GM11168 (cell line): ENCODE measurements around the gene NPAS3.

Experiments
- in situ Hi-C: fragments of 300-500 bp; cut with MboI; formaldehyde crosslinking; loops from one replicate; pipeline ENCODE4 v1.12.0; 2022; ENCODE audit warnings: low sequenced_read_pairs; ENCODE audit not compliant: unreplicated experiment

The NPAS3 gene

DNA sequence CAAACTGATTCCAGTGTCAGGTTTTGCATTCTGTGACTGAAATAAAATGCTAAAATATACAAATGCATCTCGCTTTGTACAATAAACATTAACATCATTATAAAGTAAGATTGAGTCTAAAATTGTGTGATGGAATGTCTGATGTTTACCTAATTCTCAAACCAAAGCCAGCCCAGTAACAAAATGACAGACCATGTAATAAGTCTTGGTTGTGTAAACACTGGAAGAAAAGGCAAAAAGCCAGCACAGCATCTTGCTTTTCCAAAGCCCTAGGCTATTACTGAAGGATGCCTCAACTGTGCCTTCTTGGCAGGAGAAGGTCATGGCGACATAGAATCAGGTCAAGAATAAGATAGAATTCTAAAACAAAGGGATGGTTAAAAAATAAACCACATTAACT lies 842.6 kb downstream of the NPAS3 start:
- in situ Hi-C loops: loop anchor here (25.0 kb wide), 1 partner anchor 1219 kb away; no protein-coding TSS in a partner anchor

DNA sequence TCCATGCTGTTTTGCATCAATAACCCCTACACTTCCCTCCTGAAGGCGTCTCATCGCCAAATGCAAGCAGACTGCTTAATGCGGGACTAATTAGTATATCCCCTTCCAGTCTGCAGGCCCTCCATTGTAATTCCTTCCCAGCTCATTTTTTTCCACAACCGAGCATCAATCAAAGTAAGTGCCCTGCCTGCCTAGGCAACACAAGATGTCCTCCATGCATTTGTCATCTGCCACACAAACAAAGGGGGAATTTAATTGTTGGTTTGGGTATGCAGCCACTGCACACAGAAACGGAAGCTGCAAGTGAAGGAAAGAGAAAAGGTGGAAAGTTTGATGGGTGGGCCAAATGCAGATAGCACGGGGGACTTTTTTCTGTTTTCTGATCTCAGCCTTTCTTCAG lies 844.2 kb downstream of the NPAS3 start:
- in situ Hi-C loops: loop anchor here (25.0 kb wide), 1 partner anchor 1221 kb away; no protein-coding TSS in a partner anchor

DNA sequence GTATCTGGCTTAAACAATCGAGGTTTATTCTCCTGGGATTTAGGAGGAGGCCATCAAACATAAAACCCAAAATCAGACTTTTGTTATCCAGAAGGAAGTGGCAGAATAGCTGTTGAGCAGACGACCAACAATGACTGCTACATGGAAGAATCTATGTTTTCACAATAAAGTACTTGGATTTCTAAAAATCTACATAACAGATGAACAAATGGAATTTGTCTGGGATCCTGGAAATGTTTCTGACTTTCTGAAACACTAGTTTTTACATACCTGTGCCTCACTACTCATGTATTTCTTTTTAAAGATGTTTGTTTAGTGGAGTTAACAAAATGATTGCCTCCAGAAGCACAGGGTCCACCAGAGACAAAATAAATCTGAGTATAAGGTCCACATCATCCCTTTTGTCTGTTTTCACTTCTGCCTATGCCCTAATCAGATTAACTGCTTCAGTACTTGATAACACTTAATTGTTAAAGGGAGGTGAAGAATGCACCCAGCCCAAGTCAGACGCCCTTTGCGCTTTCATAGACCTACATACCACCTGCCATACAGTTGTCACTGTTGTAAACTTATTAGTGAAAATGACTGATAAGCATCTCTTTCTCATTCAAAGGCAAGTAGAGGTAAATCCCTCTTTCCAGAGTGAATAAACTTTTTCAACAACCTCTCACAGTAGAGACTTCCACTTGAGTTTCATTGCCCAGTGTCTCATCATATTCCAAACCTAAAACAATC lies 847.6 kb downstream of the NPAS3 start:
- in situ Hi-C loops: loop anchor here (25.0 kb wide), 1 partner anchor 1224 kb away; no protein-coding TSS in a partner anchor

DNA sequence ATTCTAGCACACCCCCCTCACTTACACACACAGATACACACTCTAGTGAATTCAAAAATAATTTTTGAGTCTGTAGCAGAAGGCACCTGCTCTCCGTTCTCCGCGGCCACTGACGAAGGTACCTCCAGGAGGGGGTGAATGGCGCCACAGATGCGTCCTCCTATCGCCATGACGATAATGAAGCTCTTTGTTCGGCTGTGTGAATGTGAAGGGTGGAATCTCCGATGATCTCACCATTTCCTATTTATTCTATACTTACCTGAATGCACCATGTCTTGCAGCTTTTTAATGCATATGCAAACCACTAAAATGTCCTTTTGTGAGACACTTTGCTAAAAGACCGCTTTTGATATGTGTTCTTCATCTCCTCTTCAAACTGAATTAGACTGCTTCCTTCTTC lies 849.5 kb downstream of the NPAS3 start:
- in situ Hi-C loops: loop anchor here (25.0 kb wide), 1 partner anchor 1226 kb away; no protein-coding TSS in a partner anchor

DNA sequence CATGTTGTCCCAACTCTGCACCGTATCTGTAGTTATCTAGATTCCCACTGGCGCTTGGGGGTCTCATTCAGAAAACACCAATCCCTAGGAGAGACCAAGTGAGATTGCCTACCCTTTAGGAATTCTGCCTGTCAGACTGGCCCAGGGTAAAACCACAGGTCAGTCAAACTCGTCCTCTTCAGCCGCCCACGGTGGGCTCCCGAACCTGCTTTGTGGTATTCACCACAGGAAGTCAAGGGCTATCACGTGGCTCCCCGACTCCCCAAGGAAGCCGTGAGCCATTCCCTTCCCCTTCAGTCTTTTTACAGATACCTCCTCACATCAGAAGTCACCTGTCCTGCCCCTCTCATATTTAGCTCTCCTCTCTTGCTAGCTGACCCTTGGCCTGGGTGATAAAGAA lies 852.3 kb downstream of the NPAS3 start:
- in situ Hi-C loops: loop anchor here (10.0 to 25.0 kb wide), 2 partner anchors 306 to 1229 kb away; no protein-coding TSS in a partner anchor

DNA sequence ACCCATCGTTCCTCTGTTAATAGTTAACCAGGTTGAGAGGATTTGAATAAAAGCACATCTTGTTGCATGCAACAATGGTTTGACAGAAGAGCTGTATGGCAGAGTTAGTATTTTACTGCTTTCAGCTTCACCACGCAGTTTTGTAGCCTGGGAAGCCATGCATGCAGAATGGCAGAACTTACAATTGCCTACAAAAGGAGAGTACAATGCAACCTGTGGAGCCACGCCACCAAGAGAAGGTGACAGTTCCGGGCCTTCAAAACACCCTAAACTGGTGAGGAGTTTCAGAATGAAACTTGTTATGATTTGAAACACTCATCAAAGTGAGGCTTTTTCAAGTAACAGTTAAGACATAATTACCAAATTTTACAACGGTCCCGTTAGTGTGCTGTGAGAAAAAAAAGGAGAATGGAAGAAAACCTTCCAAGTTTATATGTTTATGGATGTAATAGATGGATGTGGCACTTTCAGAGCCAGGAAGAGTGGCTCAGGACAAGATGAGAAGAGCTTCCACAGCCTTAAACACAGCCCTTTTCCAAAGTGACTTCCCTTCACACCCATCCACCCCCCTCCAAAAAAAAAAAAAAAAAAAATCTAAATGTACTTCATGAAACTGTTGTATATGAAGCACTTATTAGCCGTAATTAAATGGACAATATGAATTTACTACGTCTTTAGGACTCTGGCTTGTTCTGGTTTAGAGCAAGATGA lies 853.5 kb downstream of the NPAS3 start:
- in situ Hi-C loops: loop anchor here (10.0 to 25.0 kb wide), 2 partner anchors 307 to 1230 kb away; no protein-coding TSS in a partner anchor

DNA sequence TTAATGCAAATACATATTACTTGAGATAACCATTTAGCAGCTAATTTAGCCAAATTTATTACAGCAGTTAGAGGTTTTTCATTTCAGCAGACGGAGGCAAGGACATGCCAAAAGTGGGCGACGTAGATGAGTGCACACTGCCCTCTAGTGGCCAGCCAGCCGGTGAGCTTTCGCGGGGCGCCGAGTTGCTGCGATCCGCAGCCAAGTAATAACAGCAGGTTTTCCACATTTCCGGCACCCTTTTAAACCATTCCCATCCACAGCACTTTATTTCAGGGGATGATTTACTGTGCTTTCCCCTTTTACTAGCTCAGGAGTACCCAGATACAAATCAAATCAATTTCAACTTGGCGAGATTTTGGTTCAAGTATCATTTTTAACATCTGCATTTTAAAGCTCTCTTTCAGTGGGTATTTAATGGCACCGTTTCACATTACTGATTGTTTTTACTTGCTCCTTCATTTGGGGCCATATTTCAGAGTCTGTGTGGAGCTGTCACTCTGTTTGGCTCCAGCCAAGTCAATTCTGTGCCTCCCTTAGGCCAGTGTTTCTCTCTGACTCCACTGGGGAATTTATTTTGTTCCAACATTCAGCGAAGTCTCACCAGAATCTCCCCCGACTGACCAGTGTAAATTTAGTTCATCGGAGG lies 854.2 kb downstream of the NPAS3 start:
- in situ Hi-C loops: loop anchor here (10.0 to 25.0 kb wide), 2 partner anchors 308 to 1231 kb away; no protein-coding TSS in a partner anchor

DNA sequence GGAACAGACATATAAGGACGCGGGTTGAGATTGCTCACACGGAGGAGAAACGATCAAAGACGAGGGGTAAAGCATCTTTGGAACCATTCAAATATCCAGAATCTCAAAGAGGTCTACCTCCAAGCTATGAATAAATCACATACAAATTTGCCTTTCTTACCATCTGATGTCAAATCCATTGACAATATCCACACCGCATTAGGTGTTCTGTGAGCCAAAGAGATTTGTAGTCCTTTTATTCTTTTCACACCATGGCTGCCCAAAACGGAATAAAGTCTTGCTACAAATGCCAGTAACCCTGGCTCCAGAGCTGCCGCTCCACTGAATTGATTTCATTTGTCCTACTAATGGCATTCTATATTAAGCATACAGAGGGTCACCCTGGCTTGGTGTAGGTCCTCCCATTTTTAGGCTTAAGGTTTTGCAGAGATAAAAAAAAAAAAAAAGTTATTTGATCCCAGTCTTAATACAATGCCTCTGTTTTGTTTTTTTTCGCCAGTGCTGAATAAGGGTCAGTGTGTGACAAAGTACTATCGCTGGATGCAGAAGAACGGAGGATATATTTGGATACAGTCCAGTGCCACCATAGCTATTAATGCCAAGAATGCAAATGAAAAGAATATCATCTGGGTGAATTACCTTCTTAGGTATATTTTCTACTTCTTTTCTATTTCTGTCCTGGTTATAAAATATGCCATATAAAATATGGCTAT lies 854.9 kb downstream of the NPAS3 start:
- in situ Hi-C loops: loop anchor here (10.0 to 25.0 kb wide), 2 partner anchors 309 to 1231 kb away; no protein-coding TSS in a partner anchor

DNA sequence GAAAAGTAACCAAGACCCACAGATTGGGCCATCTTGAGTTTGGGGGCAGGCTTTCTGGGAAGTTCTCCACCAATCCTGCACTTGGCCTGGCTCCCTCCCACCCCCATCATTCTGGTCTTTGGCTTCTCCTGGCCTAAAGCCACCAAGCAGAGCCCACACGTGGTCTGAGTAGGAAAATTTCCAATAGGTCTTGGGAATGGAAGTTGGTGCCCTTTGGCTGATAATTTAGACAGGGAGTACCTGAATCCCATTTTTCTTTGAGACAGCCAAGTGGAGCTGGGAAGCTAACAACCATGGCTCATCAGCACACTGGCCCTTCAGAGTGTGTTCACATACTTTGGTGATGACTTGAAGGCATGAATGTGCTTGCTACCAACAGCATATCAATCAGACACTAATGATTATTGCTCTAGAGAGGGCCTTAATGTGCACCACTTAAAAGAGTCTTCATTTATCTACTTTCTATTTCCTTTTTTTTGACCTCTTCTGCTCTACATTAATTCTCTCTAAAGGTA lies 856.2 kb downstream of the NPAS3 start:
- in situ Hi-C loops: loop anchor here (10.0 to 25.0 kb wide), 2 partner anchors 310 to 1233 kb away; no protein-coding TSS in a partner anchor

DNA sequence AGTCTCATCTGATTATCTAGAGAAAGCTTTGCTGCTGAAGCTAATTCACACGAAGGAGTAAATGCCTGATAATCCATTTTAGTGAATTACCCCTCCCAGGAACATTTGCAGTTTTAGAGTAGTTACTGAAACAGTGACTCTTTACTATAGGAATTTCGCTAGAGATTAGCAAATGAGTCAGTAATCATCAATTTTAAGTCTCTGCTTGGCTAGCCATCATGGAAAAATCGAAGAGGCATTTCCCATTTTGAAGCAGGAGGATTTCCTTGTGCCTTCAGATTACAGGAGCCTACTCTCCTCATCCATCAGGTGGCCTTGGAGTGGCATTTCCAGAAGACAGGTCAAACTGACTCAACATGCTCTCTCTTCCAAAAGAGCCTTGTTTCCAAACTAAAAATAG lies 857.7 kb downstream of the NPAS3 start:
- in situ Hi-C loops: loop anchor here (10.0 to 25.0 kb wide), 2 partner anchors 312 to 1234 kb away; no protein-coding TSS in a partner anchor

DNA sequence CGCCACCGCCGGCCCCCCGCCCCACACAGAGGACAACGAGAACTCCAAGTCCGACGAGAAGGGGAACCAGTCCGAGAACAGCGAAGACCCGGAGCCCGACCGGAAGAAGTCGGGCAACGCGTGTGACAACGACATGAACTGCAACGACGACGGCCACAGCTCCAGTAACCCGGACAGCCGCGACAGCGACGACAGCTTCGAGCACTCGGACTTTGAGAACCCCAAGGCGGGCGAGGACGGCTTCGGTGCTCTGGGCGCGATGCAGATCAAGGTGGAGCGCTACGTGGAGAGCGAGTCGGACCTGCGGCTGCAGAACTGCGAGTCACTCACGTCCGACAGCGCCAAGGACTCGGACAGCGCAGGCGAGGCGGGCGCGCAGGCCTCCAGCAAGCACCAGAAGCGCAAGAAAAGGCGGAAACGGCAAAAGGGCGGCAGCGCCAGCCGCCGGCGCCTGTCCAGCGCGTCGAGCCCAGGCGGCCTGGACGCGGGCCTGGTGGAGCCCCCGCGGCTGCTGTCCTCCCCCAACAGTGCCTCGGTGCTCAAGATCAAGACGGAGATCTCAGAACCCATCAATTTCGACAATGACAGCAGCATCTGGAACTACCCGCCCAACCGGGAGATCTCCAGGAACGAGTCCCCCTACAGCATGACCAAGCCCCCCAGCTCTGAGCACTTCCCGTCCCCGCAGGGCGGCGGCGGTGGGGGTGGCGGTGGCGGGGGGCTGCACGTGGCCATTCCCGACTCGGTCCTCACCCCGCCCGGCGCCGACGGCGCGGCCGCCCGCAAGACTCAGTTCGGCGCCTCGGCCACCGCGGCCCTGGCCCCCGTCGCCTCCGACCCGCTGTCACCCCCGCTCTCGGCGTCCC lies 861.3 kb downstream of the NPAS3 start:
- in situ Hi-C loops: loop anchor here (10.0 to 25.0 kb wide), 2 partner anchors 315 to 1238 kb away; no protein-coding TSS in a partner anchor

DNA sequence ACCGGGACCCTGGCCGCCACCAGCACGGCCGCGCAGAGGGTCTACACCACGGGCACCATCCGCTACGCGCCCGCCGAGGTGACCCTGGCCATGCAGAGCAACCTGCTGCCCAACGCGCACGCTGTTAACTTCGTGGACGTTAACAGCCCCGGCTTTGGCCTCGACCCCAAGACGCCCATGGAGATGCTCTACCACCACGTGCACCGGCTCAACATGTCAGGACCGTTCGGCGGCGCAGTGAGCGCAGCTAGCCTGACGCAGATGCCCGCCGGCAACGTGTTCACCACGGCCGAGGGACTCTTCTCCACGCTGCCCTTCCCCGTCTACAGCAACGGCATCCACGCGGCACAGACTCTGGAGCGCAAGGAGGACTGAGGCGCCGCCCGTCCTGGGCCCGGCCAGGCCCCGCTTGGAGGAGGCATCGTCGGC lies 862.1 kb downstream of the NPAS3 start:
- in situ Hi-C loops: no loop called here

DNA sequence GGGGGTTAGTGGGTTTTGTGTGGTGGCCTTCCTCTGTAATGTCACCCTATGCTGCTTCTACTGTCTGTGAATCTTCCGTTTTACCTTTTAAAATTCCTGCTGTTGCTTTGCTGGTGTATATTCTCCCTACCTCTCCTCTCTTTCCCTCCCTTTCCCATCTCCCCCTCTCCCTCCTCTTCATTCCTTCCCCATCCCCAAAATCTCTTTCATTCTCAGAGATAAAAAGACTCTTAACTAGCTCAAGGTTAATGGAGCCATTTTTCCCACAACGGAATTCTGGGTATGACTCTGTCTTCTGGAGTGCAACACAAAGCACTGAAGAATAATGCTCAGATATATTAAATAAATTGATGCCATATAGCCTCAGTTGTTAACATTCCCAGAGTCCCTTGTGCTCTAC lies 864.1 kb downstream of the NPAS3 start:
- in situ Hi-C loops: no loop called here

DNA sequence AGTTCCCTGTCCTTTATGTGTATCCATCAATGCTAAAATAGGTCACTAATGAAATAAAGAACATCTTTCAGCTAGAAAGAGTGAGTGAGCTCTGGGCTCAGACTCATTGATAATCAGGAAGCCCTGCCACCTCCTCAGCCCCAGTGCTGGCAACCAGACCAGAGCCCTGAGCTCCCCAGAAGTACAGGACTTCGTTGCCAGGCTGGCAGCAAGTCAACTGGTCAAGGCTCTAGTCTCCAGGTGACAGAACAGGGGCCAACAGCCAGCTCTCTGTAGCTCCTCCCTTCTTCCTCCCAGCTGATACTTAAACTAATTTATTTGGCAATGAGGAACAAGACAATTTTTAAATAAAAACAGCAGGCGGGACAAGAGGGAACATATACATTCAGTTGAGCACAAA lies 866.9 kb downstream of the NPAS3 start:
- in situ Hi-C loops: no loop called here

DNA sequence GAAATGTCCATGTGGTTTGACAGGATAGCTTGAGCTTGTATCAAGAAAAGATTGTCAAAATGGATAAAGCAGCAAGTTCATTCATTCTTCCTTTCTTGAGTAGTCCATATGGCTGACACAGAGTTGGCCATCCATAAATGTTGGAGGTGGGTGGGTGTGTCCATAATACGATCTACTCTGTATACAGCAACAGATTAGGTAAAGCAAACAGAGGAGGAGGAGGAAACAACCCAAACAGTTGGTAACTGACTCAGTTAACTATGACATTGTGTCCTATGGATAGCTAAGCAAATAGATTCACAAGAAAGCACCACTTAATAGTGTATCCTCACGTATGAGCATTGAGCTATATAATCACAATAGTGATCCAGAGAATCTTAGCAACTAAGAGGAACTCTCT lies 868.2 kb downstream of the NPAS3 start:
- in situ Hi-C loops: no loop called here

DNA sequence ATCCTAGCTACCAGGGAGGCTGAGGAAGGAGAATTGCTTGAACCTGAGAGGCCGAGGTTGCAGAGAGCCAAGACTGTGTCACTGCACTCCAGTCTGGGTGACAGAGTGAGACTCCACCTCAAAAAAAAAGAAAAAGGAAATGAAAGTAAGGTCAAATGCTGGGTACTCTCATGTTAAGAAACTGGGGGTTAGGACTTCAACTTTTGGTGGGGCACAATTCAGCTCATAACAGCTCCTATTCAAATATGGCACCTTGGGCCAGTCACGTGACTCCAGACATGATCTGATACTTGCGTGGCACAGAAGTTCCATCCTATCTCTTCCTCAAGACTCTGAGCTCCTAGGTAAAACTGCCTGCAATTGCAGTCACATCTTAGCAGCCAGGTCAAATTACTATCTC lies 869.5 kb downstream of the NPAS3 start:
- in situ Hi-C loops: no loop called here

DNA sequence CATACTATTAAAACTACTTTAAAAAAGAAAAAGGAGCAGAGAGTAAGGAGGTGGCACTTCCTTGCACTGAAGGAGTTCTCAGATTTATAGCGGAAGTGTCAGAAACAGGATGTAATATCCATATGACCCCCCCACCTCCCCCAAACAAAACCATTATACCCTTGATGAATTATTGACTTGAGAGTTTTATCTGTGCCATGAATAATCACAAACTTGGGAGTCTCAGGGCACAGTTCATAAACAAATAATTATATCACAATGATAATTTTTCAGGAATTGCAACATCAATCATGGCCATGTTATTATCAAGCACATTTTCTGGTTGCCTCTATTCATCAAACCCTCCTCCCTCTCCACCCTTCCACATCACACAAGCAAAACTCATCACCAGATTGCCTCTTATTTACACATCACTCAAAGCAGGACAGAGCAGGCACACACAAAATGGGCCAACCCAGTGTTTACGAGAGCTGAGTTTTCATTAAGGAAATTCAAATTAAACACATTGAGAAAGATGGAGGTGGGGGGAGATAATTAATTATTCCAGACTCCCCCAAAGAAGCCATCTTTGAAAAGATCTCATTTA lies 870.8 kb downstream of the NPAS3 start:
- in situ Hi-C loops: no loop called here

DNA sequence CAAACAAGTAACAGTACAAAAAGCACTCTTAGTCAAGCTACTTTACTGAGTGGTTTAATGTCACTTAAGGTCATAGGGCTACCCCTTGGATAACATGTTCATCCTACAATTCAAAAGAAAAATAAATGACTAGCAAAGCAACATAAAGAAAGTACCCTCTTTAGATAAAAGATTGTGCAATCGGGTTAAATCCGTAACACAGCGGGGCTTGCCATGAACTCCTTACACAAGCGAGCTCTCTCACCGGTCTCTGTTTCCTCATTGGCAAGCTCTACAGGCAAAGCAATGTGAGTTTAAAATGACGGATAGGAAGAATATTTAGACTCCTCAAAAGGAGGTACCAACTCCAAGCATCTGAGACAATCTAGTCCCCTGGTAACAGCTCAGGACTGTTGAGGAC lies 871.6 kb downstream of the NPAS3 start:
- in situ Hi-C loops: no loop called here
